MG63 (cell line): ENCODE data around the gene CDH4. TPM values are rescaled to one million over a fixed set of nuclear protein-coding genes. Genes with fewer than 3 reads are reported as not detected.

Experiments used
- DNase-seq: peaks from one replicate; pipeline ENCODE4 v3.0.0-alpha.2; 2020
- H3K27me3 ChIP-seq: fragments of 250-450 bp; sonication (Bioruptor Pico); 2 replicates; pipeline ENCODE4 v1.5.1; 2020; ENCODE audit warnings: mild to moderate bottlenecking, moderate library complexity
- H3K36me3 ChIP-seq: fragments of 250-450 bp; sonication (Bioruptor Pico); 2 replicates; pipeline ENCODE4 v1.5.1; 2020; ENCODE audit warnings: mild to moderate bottlenecking, moderate library complexity
- H3K4me3 ChIP-seq: fragments of 250-450 bp; sonication (Bioruptor Pico); 2 replicates; pipeline ENCODE4 v1.5.1; 2020; ENCODE audit warnings: mild to moderate bottlenecking, moderate library complexity
- H3K9me3 ChIP-seq: fragments of 250-450 bp; sonication (Bioruptor Pico); 2 replicates; pipeline ENCODE4 v1.5.1; 2020; ENCODE audit warnings: mild to moderate bottlenecking, moderate library complexity
- total RNA-seq: library from RNA; depleted of rRNA; stranded (reverse); fragments of >200 nt; shearing (Covaris generic); gene quantifications from 2 replicates; pipeline ENCODE4 v1.2.3, GENCODE V29; 2014; ENCODE audit warnings: low replicate concordance

CDH4 gene
- total RNA-seq, 1 experiment from 2014 or later, result not detected

DNA sequence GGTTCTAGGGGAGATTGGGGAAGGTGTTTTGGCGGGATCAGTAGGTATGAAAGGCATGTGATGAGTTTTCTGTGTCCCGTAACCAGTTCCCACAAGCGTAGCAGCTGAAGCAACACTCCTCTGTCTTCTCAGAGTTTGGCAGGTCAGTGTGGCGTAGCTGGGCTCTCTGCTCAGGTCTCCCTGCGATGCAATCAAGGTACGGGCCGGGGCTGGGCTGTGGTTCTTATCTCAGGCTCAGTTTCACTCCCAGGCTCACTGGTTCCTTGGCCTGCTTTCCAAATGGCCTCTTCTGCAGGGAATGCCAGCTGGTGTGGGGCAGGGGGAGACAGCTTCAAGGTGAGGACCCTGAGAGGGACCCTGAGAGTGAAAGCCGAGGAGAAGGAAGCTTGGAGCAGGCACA lies 280.7 kb downstream of the CDH4 start:
- H3K36me3 ChIP-seq, result no peaks in the 10 kb centered on the region
- DNase-seq, result no peak
- H3K9me3 ChIP-seq, result no peaks in the 10 kb centered on the region
- H3K4me3 ChIP-seq, result no peak overlapping the region
- H3K27me3 ChIP-seq, result no peaks in the 10 kb centered on the region; the same call in none of the 2 replicates

DNA sequence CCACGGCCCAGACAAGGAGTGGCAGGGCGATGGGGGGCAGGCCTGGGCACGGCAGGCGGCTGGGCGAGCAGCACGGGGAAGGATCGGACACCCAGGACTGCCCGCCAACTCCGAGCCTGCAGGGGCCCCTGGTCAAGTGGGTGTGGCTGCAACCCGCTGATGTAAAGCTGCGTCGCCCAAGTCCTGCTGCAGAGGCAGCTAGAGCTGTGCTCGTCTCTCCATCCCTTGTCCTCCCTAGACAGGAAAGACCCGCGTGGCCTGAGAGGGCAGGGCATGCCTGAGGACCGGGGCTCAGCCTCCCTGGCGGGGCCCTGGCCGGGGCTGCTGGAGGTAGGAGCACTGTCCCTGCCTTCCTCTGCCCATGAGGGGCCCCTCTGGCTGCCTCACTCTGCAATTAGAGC lies 281.2 kb downstream of the CDH4 start:
- no peak overlapping the region for H3K4me3 ChIP-seq
- no peaks in the 10 kb centered on the region; the same call in none of the 2 replicates for H3K27me3 ChIP-seq
- DNase-seq, result no peak
- no peaks in the 10 kb centered on the region for H3K9me3 ChIP-seq
- H3K36me3 ChIP-seq, result no peaks in the 10 kb centered on the region

- no peak for DNase-seq
- no peaks in the 10 kb centered on the region for H3K36me3 ChIP-seq
- no peaks in the 10 kb centered on the region for H3K9me3 ChIP-seq
- no peak overlapping the region for H3K4me3 ChIP-seq
- H3K27me3 ChIP-seq, result no peaks in the 10 kb centered on the region; the same call in none of the 2 replicates
These were observed 282.3 kb downstream of the CDH4 start for GRCh38 chr20:61534346-61534745.

DNA sequence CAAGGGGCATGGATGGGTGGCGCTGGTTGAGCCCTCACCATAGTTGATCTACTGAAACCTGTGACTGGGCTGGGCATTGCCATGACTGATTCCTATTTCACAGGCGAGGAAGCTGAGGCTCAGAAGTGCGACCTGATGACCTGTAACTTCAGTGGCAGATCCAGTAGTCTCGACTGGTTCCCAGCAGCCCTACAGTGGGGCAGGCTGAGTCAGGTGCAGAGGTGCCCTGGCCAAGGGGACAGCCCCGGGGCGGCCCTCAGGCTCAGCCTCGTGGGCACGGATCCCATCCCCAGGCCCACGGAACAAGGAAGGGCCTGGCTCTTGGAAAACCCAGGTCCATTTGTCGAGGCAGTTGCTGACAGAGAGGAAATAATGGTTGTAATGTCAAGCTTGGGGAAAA lies 283.0 kb downstream of the CDH4 start:
- no peaks in the 10 kb centered on the region for H3K9me3 ChIP-seq
- no peak overlapping the region for H3K4me3 ChIP-seq
- DNase-seq, result no peak
- no peaks in the 10 kb centered on the region for H3K36me3 ChIP-seq
- H3K27me3 ChIP-seq, result no peaks in the 10 kb centered on the region; the same call in 1 of the 2 replicates

GRCh38 chr20:61535536-61535935 lies 283.5 kb downstream of the CDH4 start:
- DNase-seq, result no peak
- no peaks in the 10 kb centered on the region for H3K36me3 ChIP-seq
- H3K27me3 ChIP-seq, result no peaks in the 10 kb centered on the region; the same call in 1 of the 2 replicates
- no peaks in the 10 kb centered on the region for H3K9me3 ChIP-seq
- H3K4me3 ChIP-seq, result no peak overlapping the region

- no peaks in the 10 kb centered on the region for H3K36me3 ChIP-seq
- no peaks in the 10 kb centered on the region for H3K9me3 ChIP-seq
- H3K27me3 ChIP-seq, result no peaks in the 10 kb centered on the region; the same call in 1 of the 2 replicates
- no peak overlapping the region for H3K4me3 ChIP-seq
- no peak for DNase-seq
These were observed 283.9 kb downstream of the CDH4 start for GRCh38 chr20:61535956-61536355.

DNA sequence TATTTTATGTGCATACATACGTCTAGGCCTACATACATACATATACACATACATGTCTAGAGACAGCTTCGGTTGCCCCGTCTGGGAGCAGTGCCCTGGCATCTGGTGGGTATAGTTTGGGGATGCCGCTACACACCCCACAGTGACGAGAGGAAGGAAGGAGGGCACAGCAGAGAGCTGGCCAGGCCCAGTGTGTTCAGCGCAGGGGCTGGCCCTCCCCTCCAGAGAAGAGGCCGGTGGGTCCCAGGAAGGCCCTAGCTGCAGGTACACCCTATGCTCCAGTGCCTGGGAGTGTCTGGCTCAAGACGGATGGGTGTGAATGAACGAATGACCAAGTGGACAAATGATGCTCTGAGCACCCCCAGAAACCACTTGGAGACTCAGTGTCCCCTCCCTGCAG lies 284.6 kb downstream of the CDH4 start:
- Histone ChIP-seq H3K27me3 (peaks cover 4% of the 10 kb centered on the region), H3K36me3 (no peaks in the 10 kb centered on the region), H3K4me3 (no peak overlapping the region), H3K9me3 (no peaks in the 10 kb centered on the region)
- no peak for DNase-seq

DNA sequence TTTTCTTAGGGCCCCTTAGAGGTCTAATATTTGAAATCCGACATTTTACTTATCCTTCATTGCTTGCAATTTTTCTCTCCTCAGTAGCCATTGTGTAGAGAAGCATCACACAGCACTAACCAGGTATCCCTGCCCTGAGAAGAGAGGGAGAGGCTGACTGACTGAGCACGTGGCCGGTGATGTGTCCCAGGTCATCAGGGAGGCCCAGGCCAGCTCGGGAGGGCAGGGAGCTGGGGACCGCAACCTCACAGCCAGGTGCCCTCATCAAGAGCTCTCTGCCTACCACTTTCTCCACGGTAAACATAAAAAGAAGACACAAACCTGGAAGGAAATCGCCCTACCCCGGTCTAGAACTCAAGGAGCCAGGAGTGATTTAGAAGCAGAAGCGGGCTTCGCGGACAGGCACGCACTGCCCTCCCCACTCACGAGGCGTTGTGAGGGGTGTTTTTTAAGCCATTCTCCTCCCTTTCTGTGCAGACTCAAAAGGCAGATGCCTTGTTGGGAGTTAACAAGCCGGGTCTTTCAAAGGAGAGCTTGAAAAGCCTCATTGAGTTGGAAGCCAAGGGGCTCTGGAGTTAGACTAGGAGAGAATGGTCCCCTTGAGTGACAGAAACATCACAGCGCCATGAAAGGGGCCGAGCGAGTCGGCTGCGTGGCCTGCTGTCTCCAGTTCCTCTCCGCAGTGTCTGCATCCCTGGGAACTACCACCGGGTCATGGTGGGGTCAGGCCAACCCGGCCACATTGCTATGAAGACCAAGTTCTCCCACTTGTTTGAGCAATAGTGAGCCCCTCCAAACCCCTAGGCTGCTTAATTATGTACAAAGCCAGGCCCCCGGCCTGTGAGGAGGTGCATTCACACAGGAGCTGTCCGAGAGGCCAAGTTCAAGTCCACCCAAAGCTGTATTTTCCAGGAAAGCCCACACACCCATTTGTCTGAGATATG lies 285.4 kb downstream of the CDH4 start:
- Histone ChIP-seq H3K36me3 (no peaks in the 10 kb centered on the region), H3K27me3 (peaks cover 8% of the 10 kb centered on the region), H3K9me3 (no peaks in the 10 kb centered on the region), H3K4me3 (no peak overlapping the region)
- DNase-seq, result no peak

- Histone ChIP-seq H3K36me3 (no peaks in the 10 kb centered on the region), H3K4me3 (no peak overlapping the region), H3K9me3 (no peaks in the 10 kb centered on the region), H3K27me3 (peaks cover 12% of the 10 kb centered on the region)
- DNase-seq, result no peak
These were observed 286.3 kb downstream of the CDH4 start for GRCh38 chr20:61538183-61538942.

DNA sequence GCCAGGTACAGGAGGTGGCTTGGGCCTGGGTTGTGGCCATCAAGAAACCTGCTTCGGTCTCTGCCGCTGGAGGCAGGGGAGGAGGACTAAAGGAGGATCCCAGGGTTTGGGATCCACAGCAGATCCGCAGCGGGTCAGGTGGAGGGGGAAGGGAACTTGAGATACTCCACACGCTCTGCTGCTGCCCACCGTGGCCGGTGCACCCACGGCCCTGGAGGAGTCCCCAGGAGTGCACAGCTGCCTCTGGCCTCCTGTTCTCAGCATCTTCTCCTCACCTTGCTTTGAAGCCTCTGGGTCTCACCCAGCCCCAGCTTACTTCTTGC lies 286.8 kb downstream of the CDH4 start:
- no peak overlapping the region for H3K4me3 ChIP-seq
- no peaks in the 10 kb centered on the region for H3K36me3 ChIP-seq
- peaks cover 17% of the 10 kb centered on the region for H3K27me3 ChIP-seq
- DNase-seq, result no peak
- no peaks in the 10 kb centered on the region for H3K9me3 ChIP-seq

DNA sequence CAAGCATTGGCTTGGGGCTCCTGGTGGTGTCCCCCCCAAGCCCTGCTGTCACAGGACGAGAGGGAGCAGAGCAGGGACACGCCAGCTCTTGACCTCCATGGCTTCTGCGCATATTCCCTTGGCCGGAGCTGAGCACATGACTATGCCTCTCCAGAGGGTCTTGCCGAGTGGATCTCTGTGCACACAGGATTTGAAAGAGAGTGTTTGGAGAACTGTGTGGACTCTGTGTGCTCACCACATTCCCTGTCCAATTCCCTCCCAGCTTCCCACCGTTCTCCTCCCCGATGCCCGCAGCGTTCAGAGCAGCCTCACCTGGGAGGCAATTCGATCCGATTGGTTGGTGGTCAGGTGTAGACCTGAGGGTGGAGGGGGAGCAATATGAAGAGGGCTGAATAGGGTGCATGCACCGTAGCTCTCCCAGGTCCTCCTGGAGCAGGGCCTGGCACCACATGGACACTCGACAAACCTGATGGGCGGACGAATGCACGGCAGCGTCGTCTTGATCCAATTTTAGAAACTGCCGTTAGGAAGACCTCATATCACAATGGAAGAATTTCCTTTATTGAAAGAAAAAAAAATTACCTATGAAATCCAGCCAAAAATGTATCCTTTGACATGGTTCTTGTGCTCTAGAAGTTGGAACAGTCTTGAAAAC lies 287.8 kb downstream of the CDH4 start:
- Histone ChIP-seq H3K4me3 (no peak overlapping the region), H3K27me3 (peaks cover 26% of the 10 kb centered on the region), H3K9me3 (no peaks in the 10 kb centered on the region), H3K36me3 (no peaks in the 10 kb centered on the region)
- DNase-seq, result no peak

DNA sequence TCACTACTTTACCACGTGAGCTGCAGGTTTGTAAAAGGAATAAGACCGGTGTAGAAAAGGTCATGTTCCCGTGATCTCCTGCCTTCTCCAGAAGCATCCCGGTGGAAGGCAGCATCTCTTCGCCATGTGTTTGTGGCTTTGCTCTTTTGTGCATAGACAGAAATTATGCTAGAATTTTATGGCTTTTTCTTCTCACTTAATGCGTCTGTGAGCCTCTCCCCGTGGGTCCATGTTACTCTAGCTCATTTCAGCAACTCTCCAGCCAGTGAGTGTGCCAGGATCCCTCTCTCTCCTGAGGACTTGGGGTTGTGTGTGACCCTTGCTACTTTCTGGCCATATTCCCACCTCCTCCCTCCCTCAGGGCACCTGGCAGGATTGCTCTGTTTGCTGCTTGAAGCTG lies 289.5 kb downstream of the CDH4 start:
- no peak for DNase-seq
- Histone ChIP-seq H3K4me3 (no peak overlapping the region), H3K9me3 (no peaks in the 10 kb centered on the region), H3K27me3 (peaks cover 34% of the 10 kb centered on the region), H3K36me3 (no peaks in the 10 kb centered on the region)

GRCh38 chr20:61543086-61543485 lies 291.0 kb downstream of the CDH4 start:
- no peak for DNase-seq
- H3K27me3 ChIP-seq, result peaks cover 36% of the 10 kb centered on the region
- no peaks in the 10 kb centered on the region for H3K36me3 ChIP-seq
- no peak overlapping the region for H3K4me3 ChIP-seq
- H3K9me3 ChIP-seq, result no peaks in the 10 kb centered on the region

DNA sequence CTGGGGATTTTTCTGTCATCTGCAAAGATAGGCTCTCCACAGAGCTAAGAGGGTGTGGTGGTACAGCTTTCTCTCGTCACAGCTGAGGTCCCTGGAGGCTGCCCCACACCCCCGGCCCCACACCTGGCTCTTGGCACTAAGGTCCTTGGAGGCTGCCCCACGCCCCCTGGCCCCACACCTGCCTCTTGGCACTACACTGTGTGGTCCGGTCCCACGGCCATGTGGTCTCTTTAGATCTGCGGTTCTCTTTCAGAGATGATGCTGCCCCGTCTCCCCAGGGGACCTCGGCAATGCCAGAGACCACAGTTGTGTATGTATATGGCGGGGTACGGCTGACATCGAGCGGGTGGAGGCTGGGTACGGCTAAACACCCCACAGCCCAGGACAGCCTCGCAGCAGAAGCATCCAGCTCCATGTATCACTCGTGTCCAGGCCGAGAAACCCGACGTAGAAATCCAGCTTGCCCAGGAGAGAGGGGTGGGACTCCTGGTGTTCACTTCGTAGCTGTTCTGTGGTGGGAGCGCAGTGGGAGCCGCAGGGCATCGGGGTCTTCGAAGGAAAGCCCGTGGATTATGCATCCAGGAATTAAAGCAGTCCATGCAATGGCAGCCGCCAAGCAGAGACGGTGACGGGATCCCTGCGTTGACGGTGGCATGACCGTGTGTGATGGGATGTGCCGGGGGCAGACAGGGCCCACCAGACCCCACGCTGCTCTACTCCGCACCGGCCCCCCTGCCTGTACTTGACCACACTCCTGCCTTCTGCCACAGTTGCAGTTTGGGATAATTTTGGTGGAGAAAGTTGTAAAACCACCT lies 292.1 kb downstream of the CDH4 start:
- DNase-seq, result no peak
- no peaks in the 10 kb centered on the region for H3K9me3 ChIP-seq
- H3K36me3 ChIP-seq, result no peaks in the 10 kb centered on the region
- peaks cover 39% of the 10 kb centered on the region for H3K27me3 ChIP-seq
- H3K4me3 ChIP-seq, result no peak overlapping the region

DNA sequence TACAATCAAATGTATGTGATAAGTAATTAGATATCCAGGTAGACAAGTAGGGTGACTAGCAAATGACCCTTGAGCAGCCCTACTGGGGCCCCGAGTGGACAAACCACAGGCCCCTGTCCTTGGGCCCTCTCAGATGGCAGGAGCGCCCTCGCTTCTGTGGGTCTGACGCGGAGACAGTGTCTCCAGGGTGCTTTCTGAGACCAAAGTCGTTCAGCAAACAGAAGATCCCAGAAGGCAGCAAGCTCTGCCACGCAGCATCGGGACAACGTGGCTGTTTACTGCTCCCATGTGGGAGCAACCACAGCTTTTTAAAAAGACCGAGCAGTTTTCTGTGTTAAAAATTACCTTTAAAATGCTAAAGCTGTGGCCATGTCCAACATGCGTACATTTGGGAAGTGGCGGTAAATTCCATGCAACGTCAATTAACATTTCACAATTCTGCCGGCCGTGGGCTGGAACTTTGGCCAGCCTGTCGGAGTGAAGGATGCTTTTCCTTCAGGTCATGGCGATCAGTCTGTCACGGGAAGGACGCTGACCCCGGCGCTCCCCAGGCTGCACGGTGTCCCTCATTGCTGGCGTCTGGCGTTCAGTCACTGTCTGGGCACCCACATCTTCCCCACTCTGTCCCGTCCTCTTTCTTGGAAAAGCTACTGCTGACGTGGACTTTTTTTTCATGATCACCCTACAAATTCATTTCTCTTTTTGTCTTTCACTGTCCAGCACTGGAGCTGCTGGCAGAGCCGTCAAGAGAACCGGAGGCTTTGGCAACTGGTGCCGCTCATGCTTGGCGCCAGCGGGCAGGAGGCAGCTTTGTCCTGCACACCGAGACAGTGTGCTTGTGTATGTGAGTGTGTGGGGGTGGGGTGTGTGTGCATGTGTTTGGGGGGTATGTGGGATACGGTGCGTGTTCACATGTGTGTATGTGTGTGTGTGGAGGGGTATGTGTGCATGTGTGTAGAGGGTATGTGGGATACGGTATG lies 293.1 kb downstream of the CDH4 start:
- DNase-seq, result no peak
- Histone ChIP-seq H3K9me3 (no peaks in the 10 kb centered on the region), H3K4me3 (no peak overlapping the region), H3K36me3 (no peaks in the 10 kb centered on the region), H3K27me3 (peaks cover 40% of the 10 kb centered on the region)
